Activated T-helper 1 cell treated with anti-CD3 and anti-CD28 coated beads, Interleukin-12 subunit alpha, Interleukin-12 subunit beta, Interleukin-2, Interleukin-4 antibody, amounts not matched to agents 30 ng/mL and 10 ng/mL and 1 ng/mL, durations not matched to agents 14 hours and 24 hours and 36 hours (primary cell): Measurements from ENCODE around the gene PFKFB2. TPM values are rescaled to one million over a fixed set of nuclear protein-coding genes. Genes with fewer than 3 reads are reported as not detected.

Experiments
- DNase-seq: peaks from one replicate; pipeline ENCODE4 v3.0.0; 2021; ENCODE audit warnings: low spot score
- H3K27ac Mint-ChIP-seq: one replicate; pipeline ENCODE4 v1.8.0; 2021; ENCODE audit warnings: mild to moderate bottlenecking, mixed read lengths
- H3K27me3 Mint-ChIP-seq: one replicate; pipeline ENCODE4 v1.8.0; 2022; ENCODE audit warnings: mild to moderate bottlenecking, moderate library complexity, mixed read lengths; ENCODE audit not compliant: insufficient read depth
- H3K36me3 Mint-ChIP-seq: one replicate; pipeline ENCODE4 v1.8.0; 2021; ENCODE audit warnings: low read depth, mixed read lengths
- H3K4me1 Mint-ChIP-seq: one replicate; pipeline ENCODE4 v1.8.0; 2021; ENCODE audit warnings: low read depth, mixed read lengths
- H3K4me3 Mint-ChIP-seq: one replicate; pipeline ENCODE4 v1.8.0; 2021; ENCODE audit warnings: mild to moderate bottlenecking, moderate library complexity, mixed read lengths
- H3K9me3 Mint-ChIP-seq: one replicate; pipeline ENCODE4 v1.8.0; 2021; ENCODE audit warnings: mixed read lengths
- intact Hi-C: fragments of 100-400 bp; cut with micrococcal nuclease; formaldehyde crosslinking; loops from one replicate; pipeline ENCODE4 v1.15.1; 2024
- total RNA-seq: library from RNA; stranded (reverse); gene quantifications from 2 replicates; pipeline ENCODE4 v1.2.3, GENCODE V29; 2022

Gene PFKFB2
- total RNA-seq, 1 donor from 2014 or later, result 4.4 TPM

- Mint-ChIP-seq H3K27ac (no peak overlapping the region), H3K4me3 (no peak overlapping the region), H3K4me1 (peaks cover 31% of the 10 kb centered on the region), H3K36me3 (peaks cover 13% of the 10 kb centered on the region), H3K27me3 (no peaks in the 10 kb centered on the region), H3K9me3 (no peaks in the 10 kb centered on the region)
- intact Hi-C loops, result no loop called here
- DNase-seq, result no peak
Measured at GRCh38 chr1:207067665-207068064, 14.6 kb downstream of the PFKFB2 start.

- Mint-ChIP-seq H3K36me3 (peaks cover 7% of the 10 kb centered on the region), H3K4me1 (peaks cover 31% of the 10 kb centered on the region), H3K9me3 (no peaks in the 10 kb centered on the region), H3K4me3 (no peak overlapping the region), H3K27me3 (peaks cover 2% of the 10 kb centered on the region), H3K27ac (no peak overlapping the region)
- intact Hi-C loops, result no loop called here
- DNase-seq, result no peak
Measured at GRCh38 chr1:207069061-207069460, 16.0 kb downstream of the PFKFB2 start.

GRCh38 chr1:207069858-207070506, 16.9 kb downstream of the PFKFB2 start:
- Mint-ChIP-seq H3K27me3 (peaks cover 2% of the 10 kb centered on the region), H3K4me3 (no peak overlapping the region), H3K9me3 (no peaks in the 10 kb centered on the region), H3K36me3 (peaks cover 7% of the 10 kb centered on the region), H3K4me1 (peaks cover 31% of the 10 kb centered on the region), H3K27ac (no peak overlapping the region)
- intact Hi-C loops, result no loop called here
- DNase-seq, result no peak

- Mint-ChIP-seq H3K9me3 (no peaks in the 10 kb centered on the region), H3K27ac (no peak overlapping the region), H3K36me3 (peaks cover 7% of the 10 kb centered on the region), H3K4me1 (peaks cover 31% of the 10 kb centered on the region), H3K4me3 (no peak overlapping the region), H3K27me3 (peaks cover 3% of the 10 kb centered on the region)
- intact Hi-C loops, result no loop called here
- no peak for DNase-seq
Measured at GRCh38 chr1:207070811-207071210, 17.7 kb downstream of the PFKFB2 start.

- intact Hi-C loops, result no loop called here
- H3K36me3 Mint-ChIP-seq, result peaks cover 7% of the 10 kb centered on the region
- H3K9me3 Mint-ChIP-seq, result no peaks in the 10 kb centered on the region
Measured at GRCh38 chr1:207071426-207071825, 18.4 kb downstream of the PFKFB2 start.

GRCh38 chr1:207072233-207072632, 19.2 kb downstream of the PFKFB2 start:
- Mint-ChIP-seq H3K4me3 (no peak overlapping the region), H3K36me3 (peaks cover 7% of the 10 kb centered on the region), H3K9me3 (no peaks in the 10 kb centered on the region), H3K27ac (no peak overlapping the region), H3K4me1 (peaks cover 31% of the 10 kb centered on the region), H3K27me3 (peaks cover 12% of the 10 kb centered on the region)
- no peak for DNase-seq
- intact Hi-C loops, result no loop called here

More at GRCh38 chr1:207071426-207071825, 18.4 kb downstream of the PFKFB2 start:
- Mint-ChIP-seq H3K27ac (no peak overlapping the region), H3K4me1 (peaks cover 31% of the 10 kb centered on the region), H3K27me3 (peaks cover 9% of the 10 kb centered on the region), H3K4me3 (no peak overlapping the region)
- no peak for DNase-seq

- DNase-seq, result no peak
- intact Hi-C loops, result no loop called here
- Mint-ChIP-seq H3K36me3 (peaks cover 5% of the 10 kb centered on the region), H3K9me3 (no peaks in the 10 kb centered on the region), H3K27me3 (peaks cover 15% of the 10 kb centered on the region), H3K4me3 (no peak overlapping the region), H3K4me1 (peaks cover 28% of the 10 kb centered on the region), H3K27ac (no peak overlapping the region)
Measured at GRCh38 chr1:207073906-207074820, 21.1 kb downstream of the PFKFB2 start.

GRCh38 chr1:207076181-207076955, 23.3 kb downstream of the PFKFB2 start:
- peaks cover 2% of the 10 kb centered on the region for H3K36me3 Mint-ChIP-seq
- H3K27me3 Mint-ChIP-seq, result peaks cover 19% of the 10 kb centered on the region
- DNase-seq, result no peak
- H3K4me3 Mint-ChIP-seq, result no peak overlapping the region
- H3K27ac Mint-ChIP-seq, result no peak overlapping the region
- intact Hi-C loops, result no loop called here
- peaks cover 9% of the 10 kb centered on the region for H3K4me1 Mint-ChIP-seq
- H3K9me3 Mint-ChIP-seq, result no peaks in the 10 kb centered on the region

- H3K27me3 Mint-ChIP-seq, result peaks cover 19% of the 10 kb centered on the region
- peaks cover 2% of the 10 kb centered on the region for H3K36me3 Mint-ChIP-seq
- no peaks in the 10 kb centered on the region for H3K9me3 Mint-ChIP-seq
- H3K4me1 Mint-ChIP-seq, result peaks cover 3% of the 10 kb centered on the region
- intact Hi-C loops, result loop anchor here (1.0 kb wide), 1 partner anchor 72 kb away; no protein-coding TSS in a partner anchor
- H3K27ac Mint-ChIP-seq, result no peak overlapping the region
- H3K4me3 Mint-ChIP-seq, result no peak overlapping the region
- DNase-seq, result no peak
Measured at GRCh38 chr1:207077012-207077411, 23.9 kb downstream of the PFKFB2 start.

- peaks cover 19% of the 10 kb centered on the region for H3K27me3 Mint-ChIP-seq
- H3K4me3 Mint-ChIP-seq, result no peak overlapping the region
- DNase-seq, result peak; percentile 60
- H3K36me3 Mint-ChIP-seq, result no peaks in the 10 kb centered on the region
- no peak overlapping the region for H3K27ac Mint-ChIP-seq
- no peaks in the 10 kb centered on the region for H3K4me1 Mint-ChIP-seq
- intact Hi-C loops, result loop anchor here (1.0 kb wide), 5 partner anchors 27 to 422 kb away; no protein-coding TSS in a partner anchor
- no peaks in the 10 kb centered on the region for H3K9me3 Mint-ChIP-seq
Measured at GRCh38 chr1:207077470-207078377, 24.6 kb downstream of the PFKFB2 start.

GRCh38 chr1:207078578-207079132, 25.6 kb downstream of the PFKFB2 start:
- intact Hi-C loops, result loop anchor here (1.0 kb wide), 4 partner anchors 28 to 421 kb away; no protein-coding TSS in a partner anchor
- no peak overlapping the region for H3K27ac Mint-ChIP-seq
- H3K27me3 Mint-ChIP-seq, result peaks cover 25% of the 10 kb centered on the region
- H3K9me3 Mint-ChIP-seq, result no peaks in the 10 kb centered on the region
- H3K4me1 Mint-ChIP-seq, result no peaks in the 10 kb centered on the region
- no peaks in the 10 kb centered on the region for H3K36me3 Mint-ChIP-seq
- DNase-seq, result no peak
- no peak overlapping the region for H3K4me3 Mint-ChIP-seq
